B cell (primary cell): Measurements from ENCODE around the gene PHEX.

ENCODE experiments used
- CTCF ChIP-seq: fragments of 200-600 bp; IDR thresholded peaks from one replicate; pipeline ENCODE4 v1.8.0; 2022; ENCODE audit warnings: antibody characterized with exemption, mild to moderate bottlenecking
- EZH2 ChIP-seq: IDR thresholded peaks from 2 replicates; pipeline ENCODE4 v1.6.1; 2012; ENCODE audit warnings: borderline replicate concordance, low read depth, mild to moderate bottlenecking, moderate library complexity, low read length; ENCODE audit not compliant: insufficient read depth, poor library complexity, severe bottlenecking

- TF ChIP-seq CTCF, result peak; percentile 71
- TF ChIP-seq EZH2, result no peak
These were observed 49.5 kb downstream of the PHEX start for GRCh38 chrX:22081475-22082092.
